Ascending aorta (tissue), 2 donors: ENCODE data around the gene CCDC136. TPM values are rescaled to one million over a fixed set of nuclear protein-coding genes. Genes with fewer than 3 reads are reported as not detected.

Experiments
- DNase-seq, 2 donors: peaks; one replicate each; pipeline ENCODE4 v3.0.0-alpha.2; 2019; ENCODE audit warnings: low spot score in 2 of 2
- H3K27ac ChIP-seq, 2 donors: fragments of 200-600 bp; sonication (generic); one replicate each; pipeline ENCODE4 v1.5.1; 2016 to 2017; ENCODE audit warnings: mild to moderate bottlenecking in 1 of 2
- H3K27me3 ChIP-seq: fragments of 200-600 bp; sonication (generic); one replicate; pipeline ENCODE4 v1.5.1; 2017
- H3K36me3 ChIP-seq, 2 donors: fragments of 200-600 bp; sonication (generic); one replicate each; pipeline ENCODE4 v1.5.1; 2016
- H3K4me1 ChIP-seq, 2 donors: fragments of 200-600 bp; sonication (generic); one replicate each; pipeline ENCODE4 v1.5.1; 2016 to 2017; ENCODE audit warnings: mild to moderate bottlenecking in 1 of 2
- H3K4me3 ChIP-seq, 2 donors: fragments of 200-600 bp; sonication (generic); one replicate each; pipeline ENCODE4 v1.5.1; 2016 to 2017; ENCODE audit warnings: mild to moderate bottlenecking in 1 of 2
- H3K9me3 ChIP-seq, 2 donors: fragments of 200-600 bp; sonication (generic); one replicate each; pipeline ENCODE4 v1.5.1; 2016
- CTCF ChIP-seq, 3 experiments: fragments of 200-600 bp in 2 of 3; fragments of 450-650 bp in 1 of 3; sonication (generic) in 2 of 3; IDR thresholded peaks; one replicate each; pipeline ENCODE4 v1.5.1; 2016 to 2019; ENCODE audit warnings: antibody characterized with exemption in 3 of 3, mild to moderate bottlenecking in 1 of 3, moderate library complexity in 1 of 3
- intact Hi-C: fragments of 100-400 bp; cut with DNase I; formaldehyde crosslinking; loops from one replicate; pipeline ENCODE4 v1.15.1; 2023
- total RNA-seq: library from RNA; depleted of rRNA; stranded (reverse); fragments of >200 nt; gene quantifications from one replicate; pipeline ENCODE4 v1.1.0, GENCODE V29; 2016

Gene CCDC136
- total RNA-seq, 1 donor from 2014 or later = 0.64 TPM

GRCh38 chr7:128841921-128842673, 50.3 kb downstream of the CCDC136 start:
- no peak overlapping the region for H3K4me3 ChIP-seq
- H3K9me3 ChIP-seq = no peaks in the 10 kb centered on the region
- H3K4me1 ChIP-seq = no peaks in the 10 kb centered on the region
- intact Hi-C loops = no loop called here
- no peaks in the 10 kb centered on the region for H3K27me3 ChIP-seq
- DNase-seq = no peak
- peaks cover 92 to 97% of the 10 kb centered on the region in 2 donors for H3K36me3 ChIP-seq
- H3K27ac ChIP-seq = peak overlapping the region in 1 of 2 donors; percentile 28
- TF ChIP-seq CTCF (IDR thresholded peaks at IDR 0.05) = peak; percentile 11 to 71 (median 65)

DNA sequence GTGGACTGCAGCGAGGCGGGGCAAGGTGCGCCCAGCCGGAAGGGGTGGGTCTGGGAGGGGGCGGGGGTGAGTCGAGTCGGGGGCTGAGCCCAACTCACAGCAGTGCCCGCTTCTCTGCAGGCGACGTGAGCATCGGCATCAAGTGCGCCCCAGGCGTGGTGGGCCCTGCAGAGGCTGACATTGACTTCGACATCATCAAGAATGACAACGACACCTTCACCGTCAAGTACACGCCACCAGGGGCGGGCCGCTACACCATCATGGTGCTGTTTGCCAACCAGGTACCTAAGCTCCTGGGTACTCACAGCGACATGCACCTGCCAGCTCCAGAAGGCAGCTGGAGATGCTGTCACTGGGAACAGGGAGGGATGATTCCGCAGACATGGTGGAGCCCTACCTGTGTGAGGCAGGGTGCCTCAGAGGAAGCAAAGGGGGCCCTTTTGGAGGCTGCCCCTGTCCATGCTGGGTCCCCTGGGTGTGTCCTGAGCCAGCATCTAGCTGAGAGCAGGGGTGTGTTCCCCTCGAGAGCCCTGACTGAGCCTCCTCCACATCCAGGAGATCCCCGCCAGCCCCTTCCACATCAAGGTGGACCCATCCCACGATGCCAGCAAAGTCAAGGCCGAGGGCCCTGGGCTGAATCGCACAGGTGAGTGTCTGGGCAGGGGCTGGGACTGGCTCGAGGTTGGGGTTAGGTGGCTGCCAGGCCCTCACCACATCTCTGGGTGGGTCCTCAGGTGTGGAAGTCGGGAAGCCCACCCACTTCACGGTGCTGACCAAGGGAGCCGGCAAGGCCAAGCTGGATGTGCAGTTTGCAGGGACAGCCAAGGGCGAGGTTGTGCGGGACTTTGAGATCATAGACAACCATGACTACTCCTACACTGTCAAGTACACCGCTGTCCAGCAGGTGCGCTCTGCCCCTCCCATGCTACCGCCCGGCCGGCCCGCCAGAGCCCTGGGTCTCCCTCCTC, 51.2 kb downstream of the CCDC136 start:
- intact Hi-C loops = no loop called here
- Histone ChIP-seq H3K4me3 (no peak overlapping the region), H3K9me3 (no peaks in the 10 kb centered on the region), H3K27me3 (no peaks in the 10 kb centered on the region), H3K36me3 (peaks cover 92 to 95% of the 10 kb centered on the region in 2 donors), H3K27ac (no peak overlapping the region), H3K4me1 (no peaks in the 10 kb centered on the region)
- no peak for TF ChIP-seq CTCF (IDR thresholded peaks at IDR 0.05)
- DNase-seq = no peak

- Histone ChIP-seq H3K4me3 (no peak overlapping the region), H3K4me1 (no peaks in the 10 kb centered on the region), H3K9me3 (no peaks in the 10 kb centered on the region), H3K27me3 (no peaks in the 10 kb centered on the region), H3K27ac (no peak overlapping the region), H3K36me3 (peaks cover 92 to 94% of the 10 kb centered on the region in 2 donors)
- no peak for TF ChIP-seq CTCF (IDR thresholded peaks at IDR 0.05)
- intact Hi-C loops = no loop called here
- no peak for DNase-seq
Measured at GRCh38 chr7:128843938-128844621, 52.3 kb downstream of the CCDC136 start.

GRCh38 chr7:128844777-128845311, 53.1 kb downstream of the CCDC136 start:
- peaks cover 92 to 94% of the 10 kb centered on the region in 2 donors for H3K36me3 ChIP-seq
- no peak for DNase-seq
- H3K4me3 ChIP-seq = no peak overlapping the region
- no peak overlapping the region for H3K27ac ChIP-seq
- H3K4me1 ChIP-seq = no peaks in the 10 kb centered on the region
- no peaks in the 10 kb centered on the region for H3K9me3 ChIP-seq
- intact Hi-C loops = no loop called here
- TF ChIP-seq CTCF (IDR thresholded peaks at IDR 0.05) = no peak
- H3K27me3 ChIP-seq = no peaks in the 10 kb centered on the region

- Histone ChIP-seq H3K4me3 (no peak overlapping the region), H3K27me3 (no peaks in the 10 kb centered on the region), H3K36me3 (peaks cover 92 to 94% of the 10 kb centered on the region in 2 donors), H3K4me1 (no peaks in the 10 kb centered on the region), H3K9me3 (no peaks in the 10 kb centered on the region), H3K27ac (no peak overlapping the region)
- TF ChIP-seq CTCF (IDR thresholded peaks at IDR 0.05) = no peak
- DNase-seq = no peak
- intact Hi-C loops = no loop called here
Measured at GRCh38 chr7:128845475-128845874, 53.7 kb downstream of the CCDC136 start.
